Ureter (tissue), 1 donor: Measurements from ENCODE around the gene SLC17A9. TPM values are rescaled to one million over a fixed set of nuclear protein-coding genes. Genes with fewer than 3 reads are reported as not detected.

Experiments
- DNase-seq: peaks from one replicate; pipeline ENCODE4 v3.0.0-alpha.2; 2020; ENCODE audit warnings: low spot score
- total RNA-seq: library from RNA; stranded (reverse); gene quantifications from one replicate; pipeline ENCODE4 v1.2.4, GENCODE V29; 2023
- donor health status: DM: yes; HTN: yes; CAD: no.

SLC17A9 gene, protein sequence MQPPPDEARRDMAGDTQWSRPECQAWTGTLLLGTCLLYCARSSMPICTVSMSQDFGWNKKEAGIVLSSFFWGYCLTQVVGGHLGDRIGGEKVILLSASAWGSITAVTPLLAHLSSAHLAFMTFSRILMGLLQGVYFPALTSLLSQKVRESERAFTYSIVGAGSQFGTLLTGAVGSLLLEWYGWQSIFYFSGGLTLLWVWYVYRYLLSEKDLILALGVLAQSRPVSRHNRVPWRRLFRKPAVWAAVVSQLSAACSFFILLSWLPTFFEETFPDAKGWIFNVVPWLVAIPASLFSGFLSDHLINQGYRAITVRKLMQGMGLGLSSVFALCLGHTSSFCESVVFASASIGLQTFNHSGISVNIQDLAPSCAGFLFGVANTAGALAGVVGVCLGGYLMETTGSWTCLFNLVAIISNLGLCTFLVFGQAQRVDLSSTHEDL
- total RNA-seq, result 10.1 TPM

DNA sequence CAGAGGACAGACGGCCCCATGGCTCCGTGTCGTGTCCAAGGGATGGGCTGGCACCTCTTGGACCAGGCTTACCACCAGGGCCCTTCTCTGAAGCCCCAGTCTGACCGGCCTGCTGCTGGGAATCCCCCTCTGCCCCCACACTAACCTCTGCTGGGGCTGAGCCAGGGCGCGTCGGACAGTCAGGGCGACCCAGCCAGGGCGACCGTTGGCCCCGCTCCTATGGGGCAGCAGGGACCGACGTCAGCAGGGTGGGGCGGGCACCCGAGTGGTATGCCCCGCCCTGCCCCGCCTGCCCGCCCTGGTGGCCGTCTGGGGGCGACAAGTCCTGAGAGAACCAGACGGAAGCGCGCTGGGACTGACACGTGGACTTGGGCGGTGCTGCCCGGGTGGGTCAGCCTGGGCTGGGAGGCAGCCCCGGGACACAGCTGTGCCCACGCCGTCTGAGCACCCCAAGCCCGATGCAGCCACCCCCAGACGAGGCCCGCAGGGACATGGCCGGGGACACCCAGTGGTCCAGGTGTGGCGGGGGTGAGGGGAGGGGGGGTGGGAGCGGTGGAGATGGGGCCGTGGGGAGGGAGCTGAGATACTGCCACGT, at the start of gene SLC17A9:
SLC17A9 (plus strand) TSS at position 337 of the 595 bp plus-strand sequence; CDS start at position 459, 122 bp downstream.
- DNase-seq, result peak; percentile 65

GRCh38 chr20:62902926-62903615, 49.4 kb upstream of the SLC17A9 start:
- DNase-seq, result no peak

GRCh38 chr20:62905536-62906117, 46.9 kb upstream of the SLC17A9 start:
- no peak for DNase-seq

- no peak for DNase-seq
Observed at GRCh38 chr20:62906209-62906608, 46.3 kb upstream of the SLC17A9 start.

GRCh38 chr20:62906647-62907375, 45.7 kb upstream of the SLC17A9 start:
- DNase-seq, result no peak

DNA sequence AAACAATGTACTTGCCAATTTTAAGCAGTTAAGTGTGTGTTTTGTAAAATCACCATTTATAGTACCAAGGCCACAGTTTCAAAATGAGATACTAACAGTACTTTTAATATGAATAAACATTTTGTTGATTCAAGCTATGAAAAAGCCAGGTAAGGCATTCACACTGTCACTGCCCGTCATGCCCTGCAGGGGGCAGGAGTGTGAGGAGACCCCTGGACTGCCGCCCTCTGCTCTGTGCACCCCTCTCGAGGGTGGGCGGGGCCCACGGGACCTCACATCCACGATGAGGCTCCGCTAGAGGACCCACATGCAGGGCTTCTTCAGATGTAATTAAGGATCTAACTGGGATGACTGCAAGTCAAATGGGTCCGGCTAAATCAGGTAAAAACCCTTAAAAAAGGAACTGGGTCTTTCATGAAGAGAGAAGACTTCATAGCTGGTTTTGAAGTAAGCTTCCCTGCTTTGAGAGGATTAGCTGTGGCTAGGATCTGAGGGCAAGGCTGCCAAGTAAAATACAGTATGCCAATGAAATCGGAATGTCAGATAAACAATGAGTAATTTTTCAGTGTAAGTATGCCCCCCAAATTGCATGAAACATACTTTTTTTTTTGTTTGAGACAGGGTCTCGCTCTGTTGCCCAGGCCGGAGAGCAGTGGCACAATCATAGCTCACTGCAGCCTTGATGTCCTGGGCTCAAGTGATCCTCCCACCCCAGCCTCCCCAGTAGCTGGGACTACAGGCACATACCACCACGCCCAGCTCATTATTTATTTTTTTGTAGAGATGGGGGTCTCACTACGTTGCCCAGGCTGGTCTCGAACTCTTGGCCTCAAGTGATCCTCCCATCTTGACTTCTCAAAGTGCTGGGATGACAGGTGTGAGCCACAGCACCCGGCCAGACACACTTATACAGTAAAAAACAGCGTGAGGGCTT, 44.9 kb upstream of the SLC17A9 start:
- no peak for DNase-seq

DNA sequence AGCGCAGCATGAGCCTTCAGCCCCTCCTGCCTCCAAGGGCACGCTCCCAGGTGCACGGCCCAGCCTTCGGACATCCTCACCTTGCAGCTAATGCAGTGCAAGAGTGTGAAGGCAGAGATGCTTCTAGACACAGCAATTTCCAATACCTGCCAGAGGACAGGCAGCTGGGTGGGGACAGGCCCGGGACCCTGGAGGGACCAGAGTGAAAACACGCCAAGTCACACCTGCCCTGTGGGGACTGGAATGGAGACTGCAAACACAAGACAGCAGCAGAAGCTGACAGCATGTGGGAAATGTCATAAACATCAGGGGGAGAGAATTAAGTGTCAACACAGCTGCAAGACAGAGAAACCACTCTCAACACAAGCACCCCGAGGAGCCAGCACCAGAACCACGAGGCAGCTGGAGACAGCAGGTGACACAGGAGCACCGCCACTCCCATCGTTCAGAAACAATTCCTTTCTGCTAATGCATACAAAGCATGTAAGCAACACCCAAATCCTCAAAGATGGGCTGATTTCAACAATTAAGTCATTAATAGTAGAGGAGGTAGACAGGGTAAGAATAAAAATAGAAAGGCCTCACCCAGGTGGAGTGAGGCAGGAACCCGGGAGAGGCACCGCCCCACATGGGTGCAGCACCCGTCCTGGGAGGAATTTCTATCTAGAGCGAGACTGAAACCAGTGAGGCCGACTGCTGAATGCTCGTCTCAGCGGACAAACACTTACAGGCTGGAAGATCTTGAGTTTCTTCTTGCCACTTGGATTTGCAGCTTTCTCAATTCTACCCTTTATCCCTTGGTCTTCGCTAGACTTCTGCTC, 43.3 kb upstream of the SLC17A9 start:
- DNase-seq, result no peak

GRCh38 chr20:62910217-62910766, 42.2 kb upstream of the SLC17A9 start:
- DNase-seq, result no peak

DNA sequence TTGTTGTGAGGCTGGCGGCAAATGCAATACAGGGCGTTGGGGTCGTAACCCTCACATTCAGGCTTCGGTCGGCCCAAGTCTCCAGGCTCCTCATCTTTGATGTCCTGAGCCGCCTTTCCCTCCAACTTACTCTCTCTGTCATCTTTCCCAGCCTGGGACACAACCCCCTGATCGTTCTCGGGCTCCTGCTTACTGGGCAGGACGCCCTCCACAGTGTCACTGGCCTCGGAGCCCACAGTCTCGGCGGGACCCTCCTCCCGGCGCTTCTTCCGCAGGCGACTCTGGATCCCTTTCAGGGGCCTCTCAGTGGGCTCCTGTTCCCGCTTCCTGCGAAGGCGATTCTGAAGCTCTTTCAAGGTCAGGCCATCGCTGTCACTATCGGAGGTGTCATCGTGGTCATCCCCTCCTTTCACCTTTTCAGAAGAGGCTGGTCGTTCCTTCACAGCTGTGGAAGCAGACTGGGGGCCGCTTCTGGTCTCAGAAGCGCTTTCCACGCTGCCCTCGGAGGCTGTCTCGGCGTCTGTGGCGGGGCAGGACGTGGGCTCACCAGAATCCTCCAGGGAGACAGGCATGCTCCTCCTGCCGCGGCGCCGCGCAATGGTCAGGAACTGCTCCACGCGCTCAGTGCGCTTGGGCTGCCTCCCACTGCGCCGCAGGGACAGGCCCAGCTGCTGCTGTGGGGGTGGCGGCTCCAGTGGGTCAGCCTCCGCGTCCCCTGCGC, 41.6 kb upstream of the SLC17A9 start:
- DNase-seq, result no peak

DNA sequence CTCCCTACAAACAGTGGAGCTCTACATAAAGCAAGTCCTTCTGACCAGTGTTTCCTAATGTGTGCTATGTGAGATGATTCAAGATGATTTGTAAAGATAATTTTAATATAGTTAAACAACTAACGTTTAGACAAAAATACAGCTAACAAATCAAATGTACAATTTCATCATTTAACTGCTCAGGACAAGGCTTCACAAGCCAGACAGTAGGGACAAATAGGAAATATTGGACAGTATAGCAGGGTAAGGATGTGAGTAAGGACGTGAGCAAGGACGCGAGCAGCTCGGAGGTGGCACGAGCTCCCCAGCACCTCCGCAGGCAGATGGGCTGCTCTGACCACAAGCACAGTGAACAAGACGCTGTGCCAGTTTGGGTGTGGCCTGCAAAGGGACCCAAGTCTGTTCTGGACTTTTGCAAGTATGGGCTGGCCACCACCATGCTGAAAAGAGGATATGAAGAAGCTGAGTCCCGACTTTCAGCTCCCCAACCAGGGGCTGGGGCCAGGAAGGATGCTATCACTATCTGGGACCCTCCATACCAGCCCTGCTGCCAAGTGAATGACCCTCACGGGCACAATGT, 40.7 kb upstream of the SLC17A9 start:
- DNase-seq, result no peak

DNA sequence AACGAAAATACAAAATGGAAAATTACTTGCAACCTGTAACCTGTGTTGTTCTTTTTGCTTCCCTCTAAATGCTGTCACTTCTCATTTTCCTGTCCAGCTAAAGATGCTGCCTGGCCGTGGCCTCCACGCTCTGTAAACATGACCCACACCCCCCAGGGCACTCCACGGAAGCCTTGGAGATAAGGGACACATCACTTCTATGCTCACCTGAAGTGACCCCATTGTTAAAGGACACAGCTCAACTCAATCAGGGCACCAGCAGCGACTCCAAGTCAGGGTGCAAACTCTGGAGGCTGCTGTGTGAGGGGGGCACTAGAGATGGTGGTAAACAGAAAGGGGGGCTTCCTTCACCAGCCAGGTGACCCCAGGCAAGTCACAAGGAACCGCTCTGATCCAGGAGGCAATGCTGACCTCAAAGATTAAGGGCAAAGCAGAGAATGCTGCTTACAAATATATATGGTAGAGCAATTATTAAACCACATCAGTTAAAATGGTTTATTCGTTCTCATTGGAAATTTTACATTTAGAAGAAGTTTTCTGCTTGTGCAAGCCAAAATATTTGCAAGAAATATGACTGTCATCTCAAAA, 39.4 kb upstream of the SLC17A9 start:
- no peak for DNase-seq

DNA sequence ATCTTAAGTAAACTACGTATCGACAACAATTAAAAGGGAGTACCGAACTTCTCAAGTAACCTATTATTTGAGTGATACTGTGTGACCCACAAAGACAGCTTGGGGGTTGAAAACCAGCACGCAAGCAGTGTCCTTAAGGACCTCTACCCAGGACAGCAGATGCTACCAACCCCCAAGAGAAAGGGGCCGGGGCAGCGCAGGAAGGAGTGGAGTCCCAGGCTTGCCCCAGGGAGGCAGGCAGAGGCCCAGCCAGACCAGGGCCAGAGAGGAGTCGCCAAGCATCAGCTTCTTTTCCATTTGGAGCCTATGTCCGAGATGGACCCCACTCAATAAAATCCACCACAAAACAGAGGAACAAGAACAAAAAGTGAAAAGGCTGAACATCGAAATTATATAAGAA, 38.1 kb upstream of the SLC17A9 start:
- DNase-seq, result no peak

- DNase-seq, result no peak
Observed at GRCh38 chr20:62914970-62915457, 37.5 kb upstream of the SLC17A9 start.

GRCh38 chr20:62916703-62917476, 35.6 kb upstream of the SLC17A9 start:
- DNase-seq, result no peak

DNA sequence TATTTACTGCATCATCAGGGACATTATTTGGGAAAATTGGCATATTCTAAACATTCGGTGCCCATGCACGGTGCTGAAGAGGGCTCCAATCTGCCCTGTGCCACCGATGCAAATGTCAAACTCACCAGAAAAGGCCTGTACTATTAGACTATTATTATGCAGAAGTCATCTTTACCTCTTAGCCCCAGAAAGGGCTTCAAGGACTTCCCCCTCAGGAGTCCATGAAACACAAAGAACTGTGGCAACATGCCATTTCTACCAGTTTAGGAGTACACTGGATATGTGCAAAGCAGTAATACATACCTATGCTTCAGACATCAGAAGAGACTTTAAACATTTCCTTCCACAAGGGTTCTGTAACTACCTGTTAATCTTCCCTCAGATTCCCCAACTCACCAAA, 34.8 kb upstream of the SLC17A9 start:
- no peak for DNase-seq

DNA sequence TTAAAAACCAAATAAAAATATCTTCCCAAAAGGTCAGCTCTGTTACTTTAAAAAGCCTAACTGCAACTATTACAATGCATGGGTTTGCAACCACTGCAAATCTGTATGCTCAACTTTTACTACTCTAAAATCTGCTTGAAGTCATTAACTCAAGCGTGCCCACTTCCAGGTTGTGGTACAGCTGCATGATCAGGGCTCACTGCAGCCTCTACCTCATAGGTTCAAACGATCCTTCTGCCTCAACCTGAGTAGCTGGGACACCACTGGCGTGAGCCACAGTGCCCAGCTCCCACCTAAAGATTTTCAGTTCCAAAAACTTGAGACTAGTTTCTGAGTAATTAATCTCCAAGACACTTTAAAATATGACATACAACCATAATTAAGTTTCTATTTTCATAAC, 34.4 kb upstream of the SLC17A9 start:
- no peak for DNase-seq

DNA sequence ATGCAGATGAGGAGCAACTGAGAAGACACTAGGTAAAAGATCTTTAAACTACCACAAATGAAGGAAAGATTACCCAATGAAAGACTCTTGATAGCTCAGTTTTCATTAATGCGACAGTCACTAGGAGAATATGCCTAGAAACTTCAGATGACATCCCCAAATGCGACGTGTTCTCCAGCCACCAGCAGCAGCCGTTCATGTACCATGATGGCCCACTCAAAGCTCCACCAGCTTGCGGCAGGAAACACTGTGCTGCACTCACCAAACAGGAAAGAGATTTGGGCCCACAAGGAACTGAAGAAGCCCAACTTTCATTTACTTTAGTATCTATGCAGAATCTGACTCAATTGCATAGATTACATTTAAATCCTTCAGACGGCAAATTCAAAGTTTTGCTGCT, 33.7 kb upstream of the SLC17A9 start:
- no peak for DNase-seq
